GM19324 (cell line): ENCODE measurements around the gene CIC.
A peak's percentile ranks its signal among the peaks of the same experiment; 100 is the strongest.

ENCODE experiments used
- ATAC-seq: cut with Tn5 transposase; IDR thresholded peaks from one replicate; pipeline ENCODE4 v1.9.1; 2021; ENCODE audit warnings: mild to moderate bottlenecking, moderate library complexity; ENCODE audit not compliant: unreplicated experiment, low FRiP score

The CIC gene

DNA sequence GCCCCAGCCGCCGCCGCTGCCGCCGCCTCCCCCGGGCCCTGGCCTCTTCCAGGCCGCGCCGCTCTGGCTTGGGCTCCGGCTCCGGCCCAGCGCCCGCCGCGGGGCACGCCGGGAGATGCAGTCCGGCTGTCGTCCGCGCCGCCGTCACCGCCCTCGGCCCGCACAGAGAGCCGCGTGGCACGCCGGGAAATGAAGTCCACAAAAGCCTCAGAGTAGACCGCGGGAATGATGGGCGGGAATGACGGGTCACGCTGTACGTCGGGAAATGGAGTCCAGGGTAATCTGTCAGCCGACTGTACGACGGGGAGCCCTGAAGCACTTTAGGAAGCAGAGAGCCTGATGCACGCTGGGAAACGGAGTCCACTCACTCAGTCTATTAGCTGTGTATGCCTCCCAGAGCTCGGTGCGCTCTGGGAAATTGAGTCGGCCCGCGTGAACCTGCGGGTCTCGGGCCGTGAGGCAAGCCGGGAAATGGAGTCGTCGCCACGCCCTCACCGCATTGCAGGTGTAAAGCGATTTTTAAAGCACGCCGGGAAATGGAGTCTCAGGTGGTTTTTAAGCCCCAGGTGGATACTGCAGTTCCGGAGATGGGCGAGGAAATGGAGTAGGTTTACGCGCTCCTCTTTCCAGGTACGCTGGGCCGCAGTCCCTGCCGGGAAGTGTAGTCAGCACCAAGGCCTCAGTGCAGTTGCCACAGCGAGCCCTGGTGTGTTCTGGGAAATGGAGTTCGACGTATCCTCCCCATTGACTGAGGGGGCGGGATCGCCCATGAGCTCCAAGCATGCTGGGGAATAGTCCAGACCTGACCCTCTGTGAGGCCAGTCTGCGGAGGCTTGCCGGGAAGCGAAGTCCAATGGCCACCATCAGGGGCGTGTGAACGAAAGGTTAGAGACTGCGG is 26.3 kb upstream of the CIC start, which contains the start of gene GSK3A:
GSK3A (minus strand) TSS at position 91 of the 898 bp plus-strand sequence. CDS start 137 bp downstream, outside the sequence.
- ATAC-seq = peak; percentile 71

DNA sequence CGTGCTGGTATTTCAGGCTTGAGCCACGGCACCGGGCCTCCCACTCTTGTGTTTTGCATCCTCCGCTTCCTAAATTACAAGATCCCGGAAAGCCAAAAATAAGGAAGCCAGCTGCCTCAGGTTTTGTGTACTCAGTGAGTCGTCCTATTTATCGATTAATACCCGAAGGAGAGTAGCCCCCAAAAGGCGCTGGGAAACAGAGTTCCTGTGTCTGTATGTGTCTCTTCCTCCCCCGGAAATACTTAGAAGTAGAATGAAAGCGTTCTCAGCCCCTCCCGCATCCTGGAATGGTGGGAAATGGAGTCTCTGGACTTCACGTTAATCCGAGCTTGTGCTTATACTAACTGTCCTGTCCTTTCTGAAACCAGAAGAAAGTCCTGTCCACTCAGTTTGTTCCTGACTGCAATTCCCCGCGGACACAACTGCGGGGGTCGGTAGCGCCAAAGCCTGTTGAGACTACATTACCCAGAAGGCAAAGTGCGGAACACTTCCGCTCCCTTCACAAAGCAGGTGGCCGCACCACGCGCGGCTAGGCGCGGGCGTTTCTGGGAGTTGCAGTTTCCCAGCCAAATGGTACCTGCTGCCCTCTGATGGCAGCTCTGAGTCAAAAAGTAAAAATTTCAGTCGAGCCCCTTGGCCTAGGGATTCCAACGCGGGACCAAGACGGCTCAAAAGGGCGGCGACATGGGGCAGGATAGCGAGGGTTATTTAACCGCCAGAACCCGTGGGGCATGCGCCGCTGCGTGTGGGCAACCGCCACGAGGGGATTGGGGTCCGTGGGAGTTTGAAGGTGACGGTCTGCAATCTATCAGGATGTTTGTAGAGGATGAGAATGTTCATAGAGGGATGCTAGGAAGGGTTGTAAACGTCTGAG is 24.5 kb upstream of the CIC start:
- peak; percentile 32 for ATAC-seq

DNA sequence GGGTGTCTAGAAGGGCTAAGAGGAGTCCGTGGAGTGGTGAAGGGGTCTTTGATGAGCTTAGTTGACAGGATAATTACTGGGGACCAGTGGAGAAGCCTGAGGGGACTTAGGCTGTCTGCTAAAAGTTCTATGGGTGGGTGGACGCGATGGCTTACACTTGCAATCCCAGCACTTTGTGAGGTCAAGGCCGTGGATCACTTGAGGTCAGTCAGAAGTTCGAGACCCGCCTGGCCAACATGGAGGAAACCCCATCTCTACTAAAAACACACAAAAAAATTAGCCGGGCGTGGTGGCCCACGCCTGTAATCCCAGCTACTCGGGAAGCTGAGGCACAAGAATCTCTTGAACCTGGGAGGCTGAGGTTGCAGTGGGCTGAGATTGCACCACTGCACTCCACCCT is 23.8 kb upstream of the CIC start:
- ATAC-seq = no peak

DNA sequence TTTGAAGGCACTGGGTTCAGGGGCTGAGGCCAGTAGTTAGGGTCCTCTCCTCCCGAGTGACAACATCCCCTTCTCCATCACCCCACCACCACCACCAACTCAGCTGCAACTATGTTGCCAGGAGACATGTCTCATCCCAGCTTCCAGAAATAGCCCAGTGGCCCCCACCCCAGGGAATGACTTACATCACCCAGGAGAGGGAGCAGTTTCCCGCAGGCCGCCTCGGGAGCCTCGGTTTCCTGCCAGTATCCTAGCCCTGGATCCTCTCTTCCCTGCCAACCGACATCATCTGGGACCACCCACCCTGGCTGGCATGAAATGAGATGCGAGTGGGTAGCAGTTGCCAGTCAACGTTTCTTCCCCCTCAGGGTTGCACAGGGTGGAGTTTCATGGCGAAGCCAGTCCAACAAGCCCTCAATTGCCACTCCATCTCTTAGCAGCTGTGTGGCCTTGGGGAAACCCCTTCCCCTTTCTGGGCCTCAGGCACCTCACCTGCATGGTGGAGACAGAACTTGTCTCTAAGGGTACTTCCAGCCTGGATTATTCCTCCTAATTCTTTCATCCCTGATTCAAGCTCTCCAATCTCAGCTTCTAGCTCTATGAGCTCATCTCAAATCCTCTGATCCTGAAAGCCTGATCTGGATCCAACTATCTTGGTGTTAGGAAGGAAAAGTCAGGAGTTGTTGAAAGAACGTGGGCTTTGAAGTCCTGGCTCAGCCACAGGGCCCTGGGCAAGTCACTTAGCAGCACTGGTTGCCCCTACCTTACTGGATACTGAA is 22.7 kb upstream of the CIC start:
- no peak for ATAC-seq

DNA sequence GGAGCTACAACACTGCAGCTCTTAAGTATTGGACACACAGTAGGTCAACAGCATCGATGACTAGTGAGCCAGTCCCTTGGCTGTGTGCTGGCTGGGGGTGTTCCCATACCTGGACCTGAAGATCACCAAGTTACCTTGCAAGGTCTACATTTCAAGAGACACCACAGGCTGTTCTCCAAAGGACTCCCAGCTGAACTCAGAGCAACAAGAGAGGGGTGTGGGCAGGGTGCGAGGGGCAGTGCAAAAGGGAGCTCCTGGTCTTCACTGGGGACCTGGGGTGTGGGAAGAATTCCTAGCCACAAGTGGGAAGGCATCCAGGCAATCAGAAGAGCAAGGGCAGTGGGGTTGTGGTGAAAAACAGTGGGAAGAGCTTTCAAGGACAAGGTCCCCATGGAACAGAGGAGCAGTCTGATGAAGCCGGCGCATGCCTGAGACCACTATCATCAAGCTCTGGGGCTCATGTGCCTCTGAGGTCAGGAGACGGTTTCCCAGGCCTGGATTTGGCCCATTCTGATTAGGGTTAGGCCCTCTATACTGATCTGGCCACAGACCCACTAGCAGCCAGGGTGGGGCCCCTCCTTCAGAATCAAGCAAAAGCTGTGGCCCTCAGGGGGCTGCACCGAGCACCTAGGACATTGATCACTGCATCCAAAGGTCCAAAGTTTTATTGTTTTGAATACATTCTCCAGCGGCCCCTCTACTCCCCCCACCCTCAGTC is 22.0 kb upstream of the CIC start:
- no peak for ATAC-seq

DNA sequence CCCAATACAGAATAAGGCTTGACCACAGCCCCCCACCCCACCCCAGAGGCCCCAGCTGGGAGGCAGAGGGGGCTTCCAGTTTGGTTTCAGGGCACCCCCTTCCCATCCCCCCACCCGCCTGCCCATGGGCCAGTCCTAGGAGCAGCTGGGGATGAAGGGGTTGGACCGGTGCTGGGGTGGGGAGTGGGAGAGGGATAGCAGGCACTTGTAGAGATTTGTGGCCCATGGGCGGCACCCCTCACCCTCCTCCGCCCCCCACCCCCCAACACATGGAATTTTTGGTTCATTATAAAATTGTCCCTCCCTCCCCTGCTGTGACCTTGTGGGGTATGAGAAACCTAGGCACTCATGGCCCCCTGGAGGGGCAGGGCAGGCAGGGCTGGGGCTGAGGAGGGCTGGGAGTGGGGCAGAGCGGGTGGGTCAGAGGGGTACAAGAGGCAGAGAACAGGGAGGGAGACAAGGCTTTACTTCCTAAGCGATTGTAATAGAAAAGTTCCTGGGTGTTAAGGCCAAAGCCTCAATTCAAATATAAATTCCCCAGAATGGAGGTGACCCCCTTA is 21.3 kb upstream of the CIC start:
- ATAC-seq = no peak

DNA sequence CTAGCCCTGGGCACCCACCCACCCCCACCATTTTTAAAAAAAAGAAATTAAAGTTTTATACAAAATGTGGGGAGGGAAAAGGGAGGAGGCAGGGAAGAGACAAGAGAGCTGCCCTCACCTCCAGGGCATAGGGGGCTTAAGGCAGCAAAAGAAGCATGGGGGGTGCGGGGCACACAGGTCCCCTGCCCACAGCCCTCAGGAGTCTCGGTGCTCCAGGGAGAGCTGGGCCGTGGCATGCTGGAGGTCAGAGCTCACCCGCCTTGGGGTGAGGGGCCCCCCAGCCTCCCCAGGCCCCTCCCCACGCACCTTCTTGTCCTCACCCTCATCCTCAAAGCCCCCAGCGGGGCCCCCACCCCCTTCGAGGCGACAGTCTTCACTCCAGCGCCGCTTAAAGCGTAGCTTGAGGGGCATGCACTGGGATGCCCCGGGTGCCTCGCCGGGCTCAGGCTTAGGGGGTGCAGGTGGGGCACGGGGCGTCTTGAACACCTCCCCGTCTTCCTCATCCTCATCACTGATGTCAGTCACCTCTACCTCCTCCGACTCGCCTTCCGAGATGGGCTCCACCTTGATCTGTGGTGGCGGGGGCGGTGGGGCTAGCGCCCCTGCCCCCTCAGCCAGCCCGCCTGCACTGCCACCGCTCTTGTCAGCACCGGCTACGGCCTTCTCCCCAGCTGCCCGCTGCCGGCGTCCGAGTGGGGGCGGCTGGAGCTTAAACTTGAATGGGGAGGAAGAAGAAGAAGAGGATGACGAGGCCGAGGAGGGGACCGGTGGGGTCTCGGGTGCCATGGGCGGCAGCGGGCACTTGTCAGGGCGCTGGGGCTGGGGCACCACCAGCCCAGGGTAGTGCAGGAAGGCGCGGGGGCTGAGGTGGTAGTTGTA is 20.5 kb upstream of the CIC start:
- no peak for ATAC-seq

DNA sequence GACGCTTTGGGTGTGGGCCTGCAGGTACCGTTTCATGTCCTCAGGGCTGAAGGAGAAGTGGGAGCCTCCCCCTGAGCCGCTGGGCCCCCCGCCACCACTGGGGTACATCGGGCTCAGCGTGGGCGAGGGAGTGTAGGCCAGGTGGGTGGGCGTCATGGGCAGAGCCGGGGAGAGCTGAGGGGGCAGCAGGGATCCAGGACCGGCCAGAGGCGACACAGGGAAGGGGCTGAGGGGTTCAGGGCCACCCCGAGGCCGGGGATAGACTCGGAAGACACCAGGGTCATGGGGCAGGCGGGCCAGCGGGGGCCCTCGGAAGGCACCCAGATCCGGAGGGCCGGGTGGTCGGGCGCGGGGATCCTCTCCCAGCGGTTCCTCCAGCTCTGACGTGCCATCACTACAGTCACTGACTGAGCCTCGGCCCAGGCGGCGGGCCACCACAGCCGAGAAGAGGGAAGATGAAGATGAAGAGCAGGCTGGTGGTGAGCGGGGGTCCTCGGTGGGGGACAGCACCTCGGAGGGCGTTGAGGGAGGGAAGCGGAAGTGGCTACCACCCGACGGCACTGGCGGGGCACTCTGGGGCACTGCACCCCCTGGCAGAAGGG is 19.8 kb upstream of the CIC start:
- no peak for ATAC-seq

DNA sequence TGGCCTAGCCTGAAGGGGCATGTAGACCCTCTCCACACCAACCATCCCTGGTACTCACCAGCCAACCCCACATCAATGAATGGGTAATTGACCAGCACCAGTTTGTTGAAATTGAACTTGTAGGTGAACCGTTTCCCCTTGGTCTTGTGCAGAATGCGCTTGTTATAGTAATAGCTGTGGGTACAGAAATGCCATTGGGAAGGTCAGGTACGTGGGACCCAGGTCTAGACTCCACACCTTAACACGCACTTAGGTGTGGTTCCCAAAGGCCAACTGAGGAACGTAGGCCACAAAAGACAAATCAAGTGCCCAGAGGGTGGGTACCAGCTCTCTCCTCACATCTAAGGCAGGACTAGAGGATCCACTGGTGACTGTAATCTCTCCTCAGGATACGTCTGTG is 19.3 kb upstream of the CIC start:
- no peak for ATAC-seq

DNA sequence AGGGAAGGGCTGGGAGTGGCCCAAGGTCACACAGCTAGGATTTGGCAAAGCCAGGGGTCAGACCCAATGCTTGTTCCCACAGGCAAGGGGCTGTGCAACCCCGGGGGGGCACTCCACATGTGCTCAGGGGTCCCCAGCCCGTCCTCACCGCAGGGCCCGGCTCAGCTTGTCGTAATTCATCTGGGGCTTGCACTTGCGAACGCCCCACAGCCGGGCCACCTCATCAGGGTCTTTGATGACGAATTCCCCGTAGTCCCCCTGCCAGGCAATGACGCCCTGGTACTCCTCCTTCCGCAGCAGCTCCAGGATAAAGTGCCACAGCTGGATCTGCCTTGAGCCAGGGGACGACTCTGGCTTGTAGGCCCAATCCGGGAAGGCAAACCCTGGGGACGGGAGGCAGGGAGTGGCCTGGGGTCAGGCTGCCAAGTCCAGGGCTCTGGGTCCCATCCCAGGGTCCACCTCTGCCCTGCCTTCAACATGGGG is 18.8 kb upstream of the CIC start:
- no peak for ATAC-seq

DNA sequence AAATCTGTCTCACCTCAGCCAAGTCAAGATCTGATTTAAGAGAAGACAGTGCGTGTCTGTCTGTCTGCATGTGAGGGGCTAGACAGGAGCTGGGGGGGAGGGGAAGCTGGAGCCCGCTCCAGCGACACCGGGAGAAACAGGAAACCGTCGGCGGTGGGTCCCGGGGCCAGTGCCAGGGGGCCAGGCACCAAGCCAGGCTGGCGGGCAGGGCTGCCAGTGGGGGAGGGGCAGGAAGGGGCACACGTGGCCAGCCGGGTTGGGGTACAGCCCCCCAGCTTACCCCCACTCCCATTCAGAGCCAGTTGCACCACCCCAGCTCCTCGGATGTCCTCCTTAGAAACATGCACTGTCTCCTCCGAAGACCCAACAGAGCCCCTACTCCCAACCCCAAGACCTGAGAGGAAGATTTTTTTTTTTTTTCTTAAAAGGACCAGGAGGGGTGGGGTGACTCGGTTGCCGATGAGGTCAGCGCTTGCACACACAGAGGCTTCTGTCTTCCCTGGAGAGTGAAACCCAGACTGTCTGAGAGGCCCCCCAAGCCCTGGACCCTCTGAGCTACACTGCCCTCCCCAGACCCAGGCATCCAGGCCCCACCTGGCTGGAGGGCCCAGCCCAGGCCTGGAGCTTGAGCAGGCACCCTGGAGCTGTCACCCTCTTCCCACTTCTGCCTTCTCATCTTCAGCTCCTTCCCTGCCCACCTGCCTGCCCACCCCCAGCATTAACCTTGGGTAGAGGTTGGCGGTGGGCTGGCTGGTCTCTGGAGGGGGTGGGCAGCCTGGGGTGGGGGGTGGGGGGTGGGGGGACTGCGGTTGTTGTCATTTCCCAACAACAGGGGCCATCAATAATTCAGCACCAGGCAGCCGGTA is 18.2 kb upstream of the CIC start:
- ATAC-seq = no peak

DNA sequence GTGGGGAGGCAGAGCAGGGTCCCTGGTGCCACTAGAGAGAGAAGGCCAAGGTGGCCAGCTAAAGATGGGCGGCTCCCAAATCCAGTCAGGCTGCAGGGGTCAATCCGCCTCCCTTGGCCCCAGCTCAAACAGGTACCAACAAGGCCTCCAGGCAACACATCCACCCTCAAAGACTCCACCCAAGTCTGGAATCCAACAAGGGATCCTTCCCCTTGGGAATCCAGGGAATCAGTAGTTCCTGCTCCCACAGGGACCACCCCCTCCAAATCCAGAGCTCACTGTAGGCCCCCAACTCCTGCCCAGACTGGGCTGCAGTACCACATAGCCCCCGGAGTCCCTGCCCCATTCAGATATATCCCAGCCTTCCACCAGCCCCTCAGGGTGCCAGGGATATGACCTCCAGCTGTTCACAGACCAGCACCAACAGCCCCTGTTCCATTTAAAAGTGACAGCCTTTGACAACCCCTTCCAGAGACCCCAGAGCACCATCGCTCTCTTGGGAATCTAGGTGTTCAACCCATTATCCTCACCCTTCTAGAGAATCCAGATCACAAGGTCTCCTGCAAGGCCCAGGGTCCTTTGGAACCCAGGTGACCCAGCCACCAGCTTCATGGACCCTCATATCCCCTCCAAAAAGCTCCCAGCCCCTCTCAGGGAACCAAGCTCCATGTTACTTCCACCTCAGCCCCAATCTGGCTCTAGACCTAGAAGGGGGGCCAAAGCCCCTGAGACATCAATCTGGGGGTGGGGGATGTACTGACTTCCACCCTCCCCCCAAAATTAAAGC is 17.3 kb upstream of the CIC start:
- ATAC-seq = no peak

DNA sequence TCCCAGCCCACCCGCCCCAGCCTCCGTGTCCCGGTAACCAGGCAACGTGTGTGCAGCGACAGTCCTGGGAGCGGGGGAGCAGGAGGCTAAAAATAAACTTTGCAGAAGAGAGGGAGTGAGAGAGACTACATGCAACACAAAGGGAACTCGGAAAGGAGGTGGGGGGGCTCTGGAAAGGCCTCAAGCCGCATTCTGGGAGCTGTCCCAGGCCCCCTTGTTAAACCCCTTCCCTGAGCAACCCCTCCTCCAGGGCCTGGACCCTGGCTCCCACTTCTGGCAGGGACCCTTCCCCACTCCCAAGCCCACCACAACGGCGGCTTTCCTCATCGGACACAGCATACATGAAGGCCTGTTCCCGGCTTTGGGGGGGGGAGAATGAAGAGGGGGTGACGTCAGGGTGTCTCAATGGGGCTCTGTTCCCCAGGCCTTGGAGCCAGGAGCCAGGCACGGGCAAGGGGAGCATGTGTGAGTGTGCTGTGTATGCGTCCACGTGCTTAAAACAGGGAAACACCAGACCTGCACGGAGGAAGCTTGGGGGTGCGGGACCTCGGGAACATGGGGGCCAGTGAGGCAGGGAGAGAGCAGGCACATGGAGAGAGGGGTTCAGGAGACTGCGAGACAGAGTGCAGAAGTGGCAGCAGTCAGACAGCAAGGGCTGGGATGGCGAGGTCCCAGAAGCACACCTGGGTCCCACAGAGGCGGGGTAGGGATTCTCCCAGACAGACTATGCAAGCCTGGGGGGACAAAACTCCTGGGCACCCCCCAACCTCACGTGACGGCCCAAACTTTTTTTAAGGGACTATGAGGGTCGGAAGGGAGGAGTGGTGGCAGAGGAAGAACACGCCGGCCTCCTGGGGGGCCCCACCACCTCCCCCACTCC is 16.4 kb upstream of the CIC start:
- ATAC-seq = no peak

DNA sequence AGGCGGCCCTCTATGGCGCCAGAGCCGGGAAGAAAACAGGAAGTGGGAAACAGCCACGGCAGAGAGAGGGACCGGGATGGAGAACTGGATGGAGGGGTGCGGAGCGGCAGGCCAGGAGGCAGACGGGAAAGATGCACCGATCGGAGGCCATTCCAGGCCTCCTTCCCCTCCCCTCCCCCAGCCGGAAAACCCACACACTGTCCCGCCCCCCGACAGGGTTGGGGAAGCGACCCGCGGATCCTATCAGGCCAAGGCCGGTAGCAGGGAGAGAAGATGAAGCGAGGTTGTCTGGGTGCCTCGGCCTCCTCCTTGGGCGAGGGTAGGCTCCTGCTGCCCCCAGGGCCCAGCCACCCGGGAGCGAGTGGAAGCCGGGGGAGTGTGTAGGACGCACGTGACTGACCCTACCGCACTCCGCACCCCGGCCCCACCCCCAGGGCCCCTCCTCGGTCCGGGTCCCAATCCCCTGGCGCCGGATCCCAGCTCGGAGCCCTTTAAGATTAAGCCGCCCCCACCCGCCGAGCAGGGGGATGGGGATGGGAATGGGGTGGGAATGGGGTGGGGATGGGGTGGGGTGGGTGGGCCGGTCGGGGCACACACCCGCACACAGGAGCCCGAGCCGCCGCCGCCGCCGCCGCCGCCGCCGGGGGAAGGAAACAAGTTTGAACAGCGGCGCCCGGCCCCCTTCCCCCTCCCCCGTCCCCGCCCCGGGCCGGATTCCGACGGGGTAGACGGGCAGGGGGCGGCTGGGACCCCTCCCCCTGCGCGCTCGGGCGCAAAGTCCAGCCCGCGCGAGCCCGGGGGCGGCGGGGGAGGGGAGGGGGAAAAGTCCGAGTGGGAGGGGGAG is 15.6 kb upstream of the CIC start:
- peak; percentile 5 for ATAC-seq
